IMR-90 (cell line): ENCODE measurements around the gene BRD8. TPM values are rescaled to one million over a fixed set of nuclear protein-coding genes. Genes with fewer than 3 reads are reported as not detected.

Experiments used
- ATAC-seq: fragments of 200-7000 bp; cut with Tn5 transposase; 2 replicates; pipeline ENCODE4 v1.9.1; 2020; ENCODE audit warnings: low read depth, mild to moderate bottlenecking, moderate library complexity
- BruUV-seq: library from RNA; stranded (reverse); fragments of 400-500 nt; replicated peaks from 2 replicates; lab custom pipeline; 2021; lab: Mats Ljungman, UMichigan
- CTCF ChIA-PET: fragments of 300-600 bp; formaldehyde crosslinking; extraction: SDS; loops from one replicate; lab custom pipeline; 2021; ENCODE audit warnings: antibody characterized with exemption; lab: Yijun Ruan, JAX
- POLR2A ChIA-PET: fragments of 300-600 bp; sonication (Branson Sonifier 250); formaldehyde crosslinking; loops from one replicate; lab custom pipeline; 2022; ENCODE audit warnings: antibody characterized with exemption; ENCODE audit not compliant: unreplicated experiment; lab: Charles Lee
- DNase-seq: peaks from one replicate; pipeline ENCODE4 v3.0.0; 2013
- H2AFZ ChIP-seq: replicated peaks from 2 replicates; pipeline ENCODE3; 2013; ENCODE audit warnings: low read length, mild to moderate bottlenecking; ENCODE audit not compliant: poor library complexity
- H2AK5ac ChIP-seq: 2 replicates; pipeline ENCODE4 v1.6.1; 2013; ENCODE audit warnings: low read depth, low read length, inconsistent platforms
- H2AK9ac ChIP-seq: replicated peaks from 2 replicates; pipeline ENCODE3; 2013; ENCODE audit warnings: mild to moderate bottlenecking, low read depth, low read length, moderate library complexity; ENCODE audit not compliant: poor library complexity
- H2BK120ac ChIP-seq: 2 replicates; pipeline ENCODE4 v1.6.1; 2013; ENCODE audit warnings: low read depth, low read length, inconsistent platforms
- H2BK15ac ChIP-seq: 3 replicates; pipeline ENCODE4 v1.6.1; 2013; ENCODE audit warnings: low read depth, low read length, inconsistent platforms
- H2BK20ac ChIP-seq: 2 replicates; pipeline ENCODE4 v1.6.1; 2013; ENCODE audit warnings: low read depth, mild to moderate bottlenecking, inconsistent platforms, low read length, moderate library complexity
- H2BK5ac ChIP-seq: 2 replicates; pipeline ENCODE4 v1.6.1; 2013; ENCODE audit warnings: mild to moderate bottlenecking, low read depth, low read length, inconsistent platforms; ENCODE audit not compliant: poor library complexity, severe bottlenecking
- H3K14ac ChIP-seq: replicated peaks from 2 replicates; pipeline ENCODE4 v1.6.1; 2013; ENCODE audit warnings: low read depth, low read length, inconsistent platforms
- H3K18ac ChIP-seq: 2 replicates; pipeline ENCODE4 v1.6.1; 2013; ENCODE audit warnings: low read depth, low read length, control low read depth
- H3K23ac ChIP-seq: 2 replicates; pipeline ENCODE4 v1.6.1; 2013; ENCODE audit warnings: low read depth, low read length, inconsistent platforms
- H3K27ac ChIP-seq: 2 replicates; pipeline ENCODE4 v1.5.1; 2013; ENCODE audit warnings: mild to moderate bottlenecking, control low read depth, low read length; ENCODE audit not compliant: insufficient read depth
- H3K27me3 ChIP-seq: 2 replicates; pipeline ENCODE4 v1.6.1; 2013; ENCODE audit warnings: low read length; ENCODE audit not compliant: control insufficient read depth, insufficient read depth
- H3K36me3 ChIP-seq: 2 replicates; pipeline ENCODE4 v1.6.1; 2013; ENCODE audit warnings: low read length, mixed read lengths; ENCODE audit not compliant: control insufficient read depth, insufficient read depth
- H3K4ac ChIP-seq: 2 replicates; pipeline ENCODE4 v1.6.1; 2013; ENCODE audit warnings: low read depth, low read length, inconsistent platforms
- H3K4me1 ChIP-seq: 2 replicates; pipeline ENCODE4 v1.6.1; 2013; ENCODE audit warnings: low read length, mixed read lengths; ENCODE audit not compliant: control insufficient read depth, insufficient read depth
- H3K4me2 ChIP-seq: 2 replicates; pipeline ENCODE4 v1.6.1; 2013; ENCODE audit warnings: low read depth, mild to moderate bottlenecking, control low read depth, low read length, moderate library complexity
- H3K4me3 ChIP-seq: 2 replicates; pipeline ENCODE4 v1.5.1; 2013; ENCODE audit warnings: low read depth, mild to moderate bottlenecking, control low read depth, low read length, moderate library complexity; ENCODE audit not compliant: insufficient read depth
- H3K56ac ChIP-seq: 2 replicates; pipeline ENCODE4 v1.6.1; 2013; ENCODE audit warnings: low read length, inconsistent platforms; ENCODE audit not compliant: insufficient read depth; ENCODE audit errors: extremely low read depth
- H3K79me1 ChIP-seq, 2 experiments: 2 replicates each; pipeline ENCODE4 v1.6.1; 2013; ENCODE audit warnings: low read length in 2 of 2, inconsistent platforms in 1 of 2, low read depth in 1 of 2
- H3K9ac ChIP-seq: 2 replicates; pipeline ENCODE4 v1.6.1; 2013; ENCODE audit warnings: low read depth, low read length, control low read depth
- H3K9me1 ChIP-seq: 2 replicates; pipeline ENCODE4 v1.6.1; 2013; ENCODE audit warnings: low read length, inconsistent platforms; ENCODE audit not compliant: insufficient read depth
- H3K9me3 ChIP-seq: 2 replicates; pipeline ENCODE4 v1.6.1; 2013; ENCODE audit warnings: low read length; ENCODE audit not compliant: control insufficient read depth, insufficient read depth
- H4K20me1 ChIP-seq: 2 replicates; pipeline ENCODE4 v1.6.1; 2013; ENCODE audit warnings: low read length, inconsistent platforms; ENCODE audit not compliant: insufficient read depth
- H4K5ac ChIP-seq: 2 replicates; pipeline ENCODE4 v1.6.1; 2013; ENCODE audit warnings: mild to moderate bottlenecking, low read depth, low read length, control low read depth
- H4K8ac ChIP-seq, 2 experiments: 2 replicates each; pipeline ENCODE4 v1.6.1; 2013; ENCODE audit warnings: low read depth in 2 of 2, low read length in 2 of 2, control low read depth in 1 of 2, inconsistent platforms in 1 of 2
- H4K91ac ChIP-seq: 2 replicates; pipeline ENCODE4 v1.6.1; 2013; ENCODE audit warnings: low read depth, low read length, inconsistent platforms; ENCODE audit not compliant: insufficient read depth
- CHD1 ChIP-seq: IDR thresholded peaks from 2 replicates; pipeline ENCODE4 v1.6.1; 2012; ENCODE audit warnings: low read depth, low read length, improper control_type of control experiment
- MAFK ChIP-seq: IDR thresholded peaks from 2 replicates; pipeline ENCODE4 v1.6.1; 2012; ENCODE audit warnings: low read depth, low read length, improper control_type of control experiment
- USF2 ChIP-seq: fragments of 150-350 bp; IDR thresholded peaks from 2 replicates; pipeline ENCODE4 v1.6.1; 2017; ENCODE audit warnings: mild to moderate bottlenecking, antibody characterized with exemption, low read length, low read depth
- dilution Hi-C: fragments of 300-500 bp; cut with HindIII; formaldehyde crosslinking; loops from one replicate; pipeline ENCODE4 v1.14.3; 2018; ENCODE audit warnings: low sequenced_read_pairs; ENCODE audit not compliant: unreplicated experiment
- in situ Hi-C: fragments of 300-500 bp; cut with MboI; formaldehyde crosslinking; loops from 3 replicates; pipeline ENCODE4 v1.14.3; 2019; ENCODE audit warnings: low sequenced_read_pairs, inconsistent platforms, mixed read lengths
- intact Hi-C: fragments of 100-400 bp; cut with micrococcal nuclease; formaldehyde crosslinking; loops from 2 replicates; pipeline ENCODE4 v1.10.0; 2022
- polyA plus RNA-seq, 3 experiments: library from polyadenylated mRNA; depleted of rRNA; stranded (reverse); fragments of >200 nt; gene quantifications; 2 replicates each; pipeline ENCODE4 v1.2.3, GENCODE V29; 2012; ENCODE audit warnings: low replicate concordance in 1 of 3
- total RNA-seq: library from RNA; depleted of rRNA; stranded (reverse); fragments of >200 nt; gene quantifications from 2 replicates; pipeline ENCODE4 v1.2.3, GENCODE V29; 2012

BRD8 gene
- total and polyA plus RNA-seq, 2 of the 4 experiments (the other 2 are of a cell fraction) = 36.9 to 43.6 TPM

DNA sequence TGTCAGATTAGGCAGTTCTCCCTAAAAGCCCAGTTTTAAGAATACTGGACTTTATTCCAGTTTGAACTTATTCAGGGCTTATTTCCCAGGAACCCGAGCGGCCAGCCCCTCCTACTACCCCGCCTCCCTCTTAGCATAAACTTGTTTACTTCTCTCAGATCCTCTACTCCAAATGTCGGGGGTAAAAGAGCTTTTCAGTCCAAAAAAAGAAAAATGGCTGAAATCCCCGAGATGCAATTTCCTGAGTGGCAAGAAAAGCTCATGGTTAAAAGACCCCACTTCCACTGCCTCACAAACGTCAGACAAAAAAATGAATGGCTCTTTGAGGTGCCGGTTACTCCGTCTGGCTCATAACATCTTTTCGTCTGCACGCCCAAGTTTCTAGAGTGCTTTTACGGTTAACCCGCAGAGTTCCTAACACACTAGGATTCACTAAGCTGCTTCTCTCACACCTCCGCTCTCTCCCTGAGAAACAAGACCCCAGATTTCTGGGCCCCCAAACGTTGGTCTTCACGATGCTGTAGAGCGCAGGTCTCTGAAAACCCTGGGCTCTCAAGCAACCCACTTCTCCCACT is 402 bp downstream of the BRD8 start (continued):
- TF ChIP-seq USF2 = no peak

- Histone ChIP-seq H2BK20ac (no peak overlapping the region), H4K91ac (no peak overlapping the region), H3K23ac (no peak overlapping the region), H3K9ac (no peak overlapping the region), H3K9me1 (no peaks in the 10 kb centered on the region), H3K79me1 (peaks cover 12 to 13% of the 10 kb centered on the region in 2 experiments), H3K4me1 (no peaks in the 10 kb centered on the region), H3K18ac (no peak overlapping the region), H3K4ac (no peak overlapping the region), H2BK120ac (no peak overlapping the region), H2BK15ac (no peak overlapping the region), H3K27me3 (no peaks in the 10 kb centered on the region), H2AFZ (no peak overlapping the region), H2BK5ac (no peak overlapping the region), H4K5ac (no peak overlapping the region), H3K4me2 (no peak overlapping the region), H2AK5ac (no peak overlapping the region), H4K8ac (no peak overlapping the region), H3K4me3 (no peak overlapping the region), H3K56ac (no peak overlapping the region), H4K20me1 (no peaks in the 10 kb centered on the region), H3K36me3 (peaks cover 55% of the 10 kb centered on the region), H3K9me3 (no peaks in the 10 kb centered on the region), H3K14ac (no peak overlapping the region), H3K27ac (no peak overlapping the region), H2AK9ac (no peak overlapping the region)
- no peak for DNase-seq
- in situ Hi-C loops (no loop called here), intact Hi-C loops (no loop called here), dilution Hi-C loops (no loop called here)
- TF ChIP-seq MAFK = peak; percentile 16; the same call in 1 of the 2 replicates
- TF ChIP-seq CHD1 = no peak
- no TSS peak for BruUV-seq
- ATAC-seq = no peak
- ChIA-PET CTCF (no interaction called here), POLR2A (no interaction called here)
Observed at GRCh38 chr5:138170299-138170698, 8.1 kb downstream of the BRD8 start.
